Caco-2 (cell line): ENCODE measurements around the gene EEIG2. TPM values are rescaled to one million over a fixed set of nuclear protein-coding genes. Genes with fewer than 3 reads are reported as not detected.

ENCODE experiments used
- BruUV-seq: library from RNA; stranded (reverse); fragments of 400-500 nt; replicated peaks from 2 replicates; lab custom pipeline; 2021; lab: Mats Ljungman, UMichigan
- CTCF ChIA-PET: fragments of 300-600 bp; sonication (Branson Sonifier 250); formaldehyde crosslinking; loops from one replicate; lab custom pipeline; 2022; ENCODE audit warnings: antibody characterized with exemption; lab: Charles Lee
- POLR2A ChIA-PET: fragments of 300-600 bp; sonication (Branson Sonifier 250); formaldehyde crosslinking; loops from one replicate; lab custom pipeline; 2022; ENCODE audit warnings: antibody characterized with exemption; lab: Charles Lee
- DNase-seq, 2 experiments: peaks; one replicate each; pipeline versions ENCODE4 v3.0.0 to v3.0.0-alpha.2; 2020 to 2022
- H3K27me3 ChIP-seq: replicated peaks from 2 replicates; pipeline ENCODE4 v1.6.0; 2011; ENCODE audit warnings: low read length; ENCODE audit not compliant: control insufficient read depth, insufficient read depth
- H3K36me3 ChIP-seq: 2 replicates; pipeline ENCODE4 v1.5.1; 2011; ENCODE audit warnings: low read length; ENCODE audit not compliant: control insufficient read depth, insufficient read depth
- H3K4me1 ChIP-seq: fragments of 250-450 bp; sonication (Bioruptor Pico); 2 replicates; pipeline ENCODE4 v1.5.1; 2020; ENCODE audit warnings: mild to moderate bottlenecking
- H3K4me3 ChIP-seq: 2 replicates; pipeline ENCODE4 v1.5.1; 2011; ENCODE audit warnings: low read depth, mild to moderate bottlenecking, control low read depth, low read length
- H3K9me3 ChIP-seq: fragments of 250-450 bp; sonication (Bioruptor Pico); 2 replicates; pipeline ENCODE4 v1.5.1; 2020; ENCODE audit warnings: mild to moderate bottlenecking, moderate library complexity
- H3K27ac Mint-ChIP-seq: one replicate; pipeline ENCODE4 v1.8.0; 2022; ENCODE audit warnings: mixed read lengths; ENCODE audit not compliant: unreplicated experiment
- H3K27me3 Mint-ChIP-seq: one replicate; pipeline ENCODE4 v1.8.0; 2022; ENCODE audit warnings: mixed read lengths; ENCODE audit not compliant: insufficient read depth, unreplicated experiment
- H3K36me3 Mint-ChIP-seq: one replicate; pipeline ENCODE4 v1.8.0; 2022; ENCODE audit warnings: mild to moderate bottlenecking, mixed read lengths; ENCODE audit not compliant: insufficient read depth, unreplicated experiment
- H3K4me1 Mint-ChIP-seq: one replicate; pipeline ENCODE4 v1.8.0; 2022; ENCODE audit warnings: low read depth, mixed read lengths; ENCODE audit not compliant: unreplicated experiment
- H3K4me3 Mint-ChIP-seq: one replicate; pipeline ENCODE4 v1.8.0; 2022; ENCODE audit warnings: mild to moderate bottlenecking, moderate library complexity, mixed read lengths; ENCODE audit not compliant: unreplicated experiment
- H3K9me3 Mint-ChIP-seq: one replicate; pipeline ENCODE4 v1.8.0; 2022; ENCODE audit warnings: mixed read lengths; ENCODE audit not compliant: unreplicated experiment
- intact Hi-C: fragments of 100-400 bp; cut with micrococcal nuclease; formaldehyde crosslinking; loops from one replicate; pipeline ENCODE4 v1.10.0; 2022; ENCODE audit not compliant: unreplicated experiment
- total RNA-seq: library from RNA; stranded (reverse); gene quantifications from 2 replicates; pipeline ENCODE4 v1.2.3, GENCODE V29; 2022
- TF ChIP-seq, protein P1 (sequence below), 2 experiments: fragments of 200-600 bp in 1 of 2; IDR thresholded peaks; 1 replicate in 1 of 2; 2 replicates in 1 of 2; pipeline versions ENCODE4 v1.5.1 to v1.8.0; 2011 to 2022; ENCODE audit warnings: antibody characterized with exemption in 1 of 2, control low read depth in 1 of 2, inconsistent platforms in 1 of 2, low read depth in 1 of 2, low read length in 1 of 2, mild to moderate bottlenecking in 1 of 2, moderate library complexity in 1 of 2; ENCODE audit not compliant: insufficient read depth in 1 of 2, severe bottlenecking in 1 of 2, unreplicated experiment in 1 of 2

Gene EEIG2
- total RNA-seq, 1 experiment from 2014 or later: 3.1 TPM

DNA sequence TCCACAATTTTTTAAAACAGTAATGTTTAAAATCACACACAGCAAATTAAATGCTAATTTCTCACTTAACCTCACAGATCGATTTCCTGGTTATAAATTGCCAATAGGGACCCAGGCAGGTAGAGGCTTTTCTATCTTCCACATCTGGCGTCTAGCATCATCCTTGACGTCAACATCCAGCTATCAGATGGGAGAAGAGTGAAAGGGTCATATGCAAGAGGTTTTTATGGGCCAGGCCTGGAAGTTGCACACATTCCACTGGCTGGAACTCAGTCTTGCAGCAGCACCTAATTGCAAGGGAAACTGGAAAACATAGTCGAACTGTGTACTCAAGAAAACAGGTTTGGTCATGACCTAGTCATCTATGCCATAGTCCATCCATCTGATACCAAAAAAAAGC is 6.0 kb upstream of the EEIG2 start:
- Histone ChIP-seq H3K27me3 (no peaks in the 10 kb centered on the region), H3K4me3 (no peak overlapping the region), H3K9me3 (no peaks in the 10 kb centered on the region), H3K4me1 (no peaks in the 10 kb centered on the region; the same call in 1 of the 2 replicates), H3K36me3 (no peaks in the 10 kb centered on the region)
- POLR2A ChIA-PET: no interaction called here
- Mint-ChIP-seq H3K4me3 (no peak overlapping the region), H3K4me1 (peaks cover 6% of the 10 kb centered on the region), H3K9me3 (no peaks in the 10 kb centered on the region), H3K36me3 (no peaks in the 10 kb centered on the region), H3K27ac (no peak overlapping the region), H3K27me3 (peaks cover 3% of the 10 kb centered on the region)
- no peak for DNase-seq
- CTCF ChIA-PET: no interaction called here
- no TSS peak for BruUV-seq
- TF ChIP-seq, protein P1, sequence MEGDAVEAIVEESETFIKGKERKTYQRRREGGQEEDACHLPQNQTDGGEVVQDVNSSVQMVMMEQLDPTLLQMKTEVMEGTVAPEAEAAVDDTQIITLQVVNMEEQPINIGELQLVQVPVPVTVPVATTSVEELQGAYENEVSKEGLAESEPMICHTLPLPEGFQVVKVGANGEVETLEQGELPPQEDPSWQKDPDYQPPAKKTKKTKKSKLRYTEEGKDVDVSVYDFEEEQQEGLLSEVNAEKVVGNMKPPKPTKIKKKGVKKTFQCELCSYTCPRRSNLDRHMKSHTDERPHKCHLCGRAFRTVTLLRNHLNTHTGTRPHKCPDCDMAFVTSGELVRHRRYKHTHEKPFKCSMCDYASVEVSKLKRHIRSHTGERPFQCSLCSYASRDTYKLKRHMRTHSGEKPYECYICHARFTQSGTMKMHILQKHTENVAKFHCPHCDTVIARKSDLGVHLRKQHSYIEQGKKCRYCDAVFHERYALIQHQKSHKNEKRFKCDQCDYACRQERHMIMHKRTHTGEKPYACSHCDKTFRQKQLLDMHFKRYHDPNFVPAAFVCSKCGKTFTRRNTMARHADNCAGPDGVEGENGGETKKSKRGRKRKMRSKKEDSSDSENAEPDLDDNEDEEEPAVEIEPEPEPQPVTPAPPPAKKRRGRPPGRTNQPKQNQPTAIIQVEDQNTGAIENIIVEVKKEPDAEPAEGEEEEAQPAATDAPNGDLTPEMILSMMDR (IDR thresholded peaks at IDR 0.05; ENCODE audit: insufficient read depth in 1 of 2, low read depth in 1 of 2, low read length in 1 of 2, severe bottlenecking in 1 of 2, unreplicated experiment in 1 of 2): no peak
- intact Hi-C loops: no loop called here

DNA sequence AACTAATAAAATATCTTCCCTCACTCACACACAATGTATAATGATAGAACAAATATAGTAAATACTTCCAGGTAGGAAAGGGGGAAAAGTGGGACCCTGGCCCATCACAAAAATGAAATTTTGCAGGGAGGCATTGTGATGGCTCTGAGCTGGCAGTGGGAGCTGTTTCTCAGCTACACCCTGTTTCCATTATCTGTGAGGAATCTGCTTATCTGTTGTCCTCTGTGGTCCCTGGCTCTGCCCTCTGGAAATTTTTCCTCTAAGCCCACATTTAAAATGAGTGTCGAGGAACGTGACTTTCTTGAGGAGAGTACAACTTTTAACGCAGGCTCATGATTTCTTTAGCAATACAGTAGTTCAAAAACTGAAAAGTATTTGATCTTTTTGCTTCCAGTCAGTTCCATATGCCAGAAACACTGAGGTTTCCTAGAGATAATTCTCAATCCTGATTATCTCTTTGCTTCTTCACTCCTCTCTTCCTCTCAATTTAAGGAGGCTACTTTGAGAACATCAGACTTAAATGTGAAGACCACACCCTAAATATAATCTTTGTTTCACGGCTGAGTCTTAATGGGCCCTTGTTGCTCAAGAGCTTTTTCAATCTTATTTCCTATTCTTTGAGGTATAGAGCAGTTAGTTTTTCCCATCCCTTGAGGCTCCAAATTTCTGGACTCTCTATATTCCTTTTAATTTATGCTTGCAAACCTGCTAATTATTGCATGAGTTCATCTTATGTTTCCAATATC is 5.0 kb upstream of the EEIG2 start:
- ChIA-PET CTCF (no interaction called here), POLR2A (no interaction called here)
- no peaks in the 10 kb centered on the region for H3K36me3 Mint-ChIP-seq

DNA sequence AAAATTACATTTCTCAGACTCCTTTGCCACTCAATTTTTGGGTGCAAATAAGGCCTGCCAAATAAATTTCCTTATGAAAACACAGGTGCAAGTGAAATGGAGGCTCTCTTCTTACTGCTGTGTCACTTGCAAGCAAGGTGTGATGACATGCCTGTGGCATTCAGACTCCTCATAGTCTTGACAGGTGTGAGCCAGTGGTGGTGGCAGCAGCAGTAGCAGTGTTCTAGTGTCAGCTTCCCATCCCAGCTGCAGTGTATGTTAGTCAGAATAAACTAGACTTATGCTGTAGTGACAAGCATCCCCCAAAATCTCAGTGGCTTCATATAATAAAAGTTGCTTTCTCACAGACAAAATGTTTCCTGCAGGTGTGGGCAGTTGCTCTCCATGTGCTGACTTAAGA is 3.8 kb upstream of the EEIG2 start:
- ChIA-PET POLR2A (no interaction called here), CTCF (no interaction called here)
- intact Hi-C loops: no loop called here
- Mint-ChIP-seq H3K27me3 (no peaks in the 10 kb centered on the region), H3K9me3 (no peaks in the 10 kb centered on the region), H3K4me3 (no peak overlapping the region), H3K4me1 (peaks cover 6% of the 10 kb centered on the region), H3K36me3 (no peaks in the 10 kb centered on the region), H3K27ac (no peak overlapping the region)
- H3K27me3 ChIP-seq: no peaks in the 10 kb centered on the region
- H3K4me3 ChIP-seq: no peak overlapping the region
- no TSS peak for BruUV-seq
- H3K9me3 ChIP-seq: no peaks in the 10 kb centered on the region
- no peaks in the 10 kb centered on the region for H3K36me3 ChIP-seq
- peaks cover 4% of the 10 kb centered on the region; the same call in 1 of the 2 replicates for H3K4me1 ChIP-seq
- TF ChIP-seq, protein P1 (IDR thresholded peaks at IDR 0.05; ENCODE audit: insufficient read depth in 1 of 2, low read depth in 1 of 2, low read length in 1 of 2, severe bottlenecking in 1 of 2, unreplicated experiment in 1 of 2): no peak
- no peak for DNase-seq

More for the DNA sequence above, 5.0 kb upstream of the EEIG2 start:
- Mint-ChIP-seq H3K4me1 (peaks cover 6% of the 10 kb centered on the region), H3K9me3 (no peaks in the 10 kb centered on the region), H3K27ac (no peak overlapping the region), H3K27me3 (no peaks in the 10 kb centered on the region), H3K4me3 (no peak overlapping the region)
- no peaks in the 10 kb centered on the region for H3K27me3 ChIP-seq
- no TSS peak for BruUV-seq
- intact Hi-C loops: no loop called here
- no peaks in the 10 kb centered on the region for H3K9me3 ChIP-seq
- TF ChIP-seq, protein P1 (IDR thresholded peaks at IDR 0.05; ENCODE audit: insufficient read depth in 1 of 2, low read depth in 1 of 2, low read length in 1 of 2, severe bottlenecking in 1 of 2, unreplicated experiment in 1 of 2): no peak
- no peaks in the 10 kb centered on the region for H3K36me3 ChIP-seq
- no peak for DNase-seq
- no peak overlapping the region for H3K4me3 ChIP-seq
- H3K4me1 ChIP-seq: peaks cover 4% of the 10 kb centered on the region; the same call in 1 of the 2 replicates
